HG03520 (cell line): ENCODE data around the gene RND1.

ENCODE experiments used
- ATAC-seq: cut with Tn5 transposase; IDR thresholded peaks from one replicate; pipeline ENCODE4 v1.9.1; 2021; ENCODE audit warnings: mild to moderate bottlenecking, moderate library complexity; ENCODE audit not compliant: unreplicated experiment

RND1 gene

DNA sequence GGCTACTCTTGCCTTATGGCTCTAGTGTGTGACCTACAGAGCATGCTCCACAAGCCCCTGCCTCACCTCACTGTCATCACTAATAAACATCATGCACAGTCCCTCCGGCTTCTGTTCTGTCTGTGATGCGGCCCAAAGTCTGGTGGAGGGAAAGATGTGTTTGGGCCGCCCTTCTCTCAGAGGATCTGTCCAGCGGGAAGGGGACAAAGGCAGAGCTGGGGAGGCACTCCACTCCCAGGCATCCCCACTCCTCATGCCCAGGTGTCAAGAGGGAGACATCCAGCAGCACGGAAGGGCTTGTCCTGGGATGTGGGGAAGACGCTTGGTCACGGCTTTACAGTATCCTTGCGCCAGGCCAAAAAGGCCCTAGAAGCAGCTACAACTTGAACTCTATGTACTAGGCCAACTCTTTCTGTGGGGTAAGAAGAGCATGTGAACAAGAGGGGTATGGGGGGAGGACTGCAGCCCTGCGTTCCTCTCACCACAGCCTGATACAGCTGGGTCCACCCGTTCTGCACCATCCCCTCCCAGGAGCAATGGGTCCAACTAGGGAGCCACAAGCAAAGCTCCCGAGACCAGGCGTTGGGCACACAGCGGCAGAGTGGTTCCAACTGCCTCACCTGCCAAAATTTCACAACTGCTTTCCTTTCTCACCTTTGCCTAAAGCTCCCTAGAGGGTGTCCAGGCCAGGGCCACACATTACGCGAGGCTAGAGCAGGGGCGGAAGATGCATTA is 36.7 kb downstream of the RND1 start:
- ATAC-seq = no peak

DNA sequence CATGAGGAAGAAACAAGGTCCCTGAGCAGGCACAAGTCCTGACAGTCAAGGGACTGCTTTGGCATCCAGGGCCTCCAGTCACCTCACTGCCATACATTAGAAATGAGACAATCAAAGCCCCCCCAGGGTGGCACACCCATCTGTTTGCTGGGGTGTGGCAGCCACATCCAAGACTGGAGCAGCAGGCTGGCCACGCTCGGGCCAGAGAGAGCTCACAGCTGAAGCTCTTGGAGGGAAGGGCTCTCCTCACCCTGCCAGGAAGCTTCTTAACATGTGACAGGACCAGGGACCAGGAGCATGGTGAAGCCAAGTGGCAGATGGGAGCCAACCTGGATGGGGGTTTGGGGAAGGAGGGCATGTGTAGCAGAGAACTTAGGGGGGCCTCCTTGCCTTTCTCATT is 37.4 kb downstream of the RND1 start:
- no peak for ATAC-seq

DNA sequence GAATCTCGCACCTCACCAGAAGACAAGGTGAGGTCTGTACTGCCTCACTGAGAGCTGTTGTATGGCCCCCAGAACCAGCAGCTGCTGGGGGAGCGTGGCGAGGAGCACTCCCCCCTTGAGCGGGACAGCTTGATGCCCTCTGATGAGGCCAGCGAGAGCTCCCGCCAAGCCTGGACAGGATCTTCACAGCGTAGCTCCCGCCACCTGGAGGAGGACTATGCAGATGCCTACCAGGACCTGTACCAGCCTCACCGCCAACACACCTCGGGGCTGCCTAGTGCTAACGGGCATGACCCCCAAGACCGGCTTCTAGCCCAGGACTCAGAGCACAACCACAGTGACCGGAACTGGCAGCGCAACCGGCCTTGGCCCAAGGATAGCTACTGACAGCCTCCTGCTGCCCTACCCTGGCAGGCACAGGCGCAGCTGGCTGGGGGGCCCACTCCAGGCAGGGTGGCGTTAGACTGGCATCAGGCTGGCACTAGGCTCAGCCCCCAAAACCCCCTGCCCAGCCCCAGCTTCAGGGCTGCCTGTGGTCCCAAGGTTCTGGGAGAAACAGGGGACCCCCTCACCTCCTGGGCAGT is 38.1 kb downstream of the RND1 start:
- no peak for ATAC-seq

DNA sequence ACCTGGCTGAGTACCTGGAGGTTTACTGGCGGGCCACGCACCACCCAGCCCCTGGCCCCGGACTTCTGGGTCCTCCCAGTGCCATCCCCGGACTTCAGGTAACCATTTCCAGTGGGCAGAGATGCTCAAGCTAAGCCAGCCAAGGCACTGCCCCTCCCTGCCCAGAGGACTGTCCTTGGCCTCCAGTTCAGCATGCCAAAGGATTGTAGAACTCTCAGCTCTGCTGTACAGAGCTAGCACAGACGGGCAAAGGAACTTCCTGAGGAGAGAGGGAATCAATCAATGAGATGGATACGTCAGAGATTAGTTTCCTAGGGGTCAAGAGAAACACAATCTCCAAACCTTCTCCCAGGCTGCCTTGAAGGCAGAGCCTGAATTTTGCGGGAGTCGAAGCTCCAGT is 38.6 kb downstream of the RND1 start:
- no peak for ATAC-seq

DNA sequence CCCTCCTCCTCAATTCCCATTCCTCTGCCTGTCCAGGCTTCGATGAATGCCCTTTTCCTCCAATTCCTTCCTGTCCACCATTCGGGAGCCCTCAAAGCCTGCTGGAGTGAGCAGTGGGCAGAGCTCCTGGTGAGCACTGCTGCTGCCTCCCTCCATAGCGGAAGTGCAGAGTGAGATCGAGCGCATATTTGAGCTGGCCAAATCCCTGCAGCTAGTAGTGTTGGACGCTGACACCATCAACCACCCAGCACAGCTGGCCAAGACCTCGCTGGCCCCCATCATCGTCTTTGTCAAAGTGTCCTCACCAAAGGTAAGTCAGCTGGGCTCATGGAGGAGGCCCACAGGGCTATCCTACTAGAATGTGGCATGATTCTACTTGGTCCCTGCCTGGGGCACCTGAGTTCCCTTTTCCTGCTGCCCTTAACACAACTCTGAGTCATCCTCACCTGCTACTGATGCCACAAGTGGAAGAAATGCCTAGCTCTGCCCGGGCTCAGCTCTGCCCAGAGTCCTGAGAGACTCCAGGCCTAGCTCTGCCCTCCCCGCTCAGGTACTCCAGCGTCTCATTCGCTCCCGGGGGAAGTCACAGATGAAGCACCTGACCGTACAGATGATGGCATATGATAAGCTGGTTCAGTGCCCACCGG is 39.3 kb downstream of the RND1 start:
- ATAC-seq = no peak

DNA sequence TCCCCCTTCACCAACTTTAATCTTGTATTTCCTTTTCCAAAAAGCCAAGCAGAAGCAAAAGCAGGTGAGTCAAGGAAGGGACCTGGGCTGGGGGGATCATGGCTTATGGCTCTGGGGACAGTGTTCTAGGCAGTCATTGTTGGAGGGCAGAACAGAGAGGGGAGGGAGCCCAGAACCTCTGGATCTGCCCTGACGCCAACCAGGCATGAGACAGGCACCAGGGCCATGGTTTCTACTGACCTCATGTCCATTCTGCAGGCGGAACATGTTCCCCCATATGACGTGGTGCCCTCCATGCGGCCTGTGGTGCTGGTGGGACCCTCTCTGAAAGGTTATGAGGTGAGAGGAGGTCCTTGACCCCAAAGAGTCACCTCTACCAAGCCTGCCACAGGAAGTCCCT is 40.8 kb downstream of the RND1 start:
- ATAC-seq = no peak

DNA sequence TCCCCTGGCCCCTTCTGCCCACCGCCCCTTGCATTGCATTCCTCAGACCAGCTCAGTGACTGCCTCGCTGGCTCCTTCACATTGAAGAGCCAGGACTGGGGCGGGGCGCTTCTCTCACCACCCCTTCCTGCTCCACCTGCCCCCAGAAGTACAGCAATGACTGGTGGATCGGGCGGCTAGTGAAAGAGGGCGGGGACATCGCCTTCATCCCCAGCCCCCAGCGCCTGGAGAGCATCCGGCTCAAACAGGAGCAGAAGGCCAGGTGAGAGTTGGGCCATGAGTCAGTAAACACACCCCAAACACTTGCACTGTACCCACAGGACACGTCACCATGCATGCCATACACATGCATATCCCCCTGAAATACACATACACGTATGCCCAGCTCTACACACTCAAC is 41.6 kb downstream of the RND1 start:
- ATAC-seq = no peak

DNA sequence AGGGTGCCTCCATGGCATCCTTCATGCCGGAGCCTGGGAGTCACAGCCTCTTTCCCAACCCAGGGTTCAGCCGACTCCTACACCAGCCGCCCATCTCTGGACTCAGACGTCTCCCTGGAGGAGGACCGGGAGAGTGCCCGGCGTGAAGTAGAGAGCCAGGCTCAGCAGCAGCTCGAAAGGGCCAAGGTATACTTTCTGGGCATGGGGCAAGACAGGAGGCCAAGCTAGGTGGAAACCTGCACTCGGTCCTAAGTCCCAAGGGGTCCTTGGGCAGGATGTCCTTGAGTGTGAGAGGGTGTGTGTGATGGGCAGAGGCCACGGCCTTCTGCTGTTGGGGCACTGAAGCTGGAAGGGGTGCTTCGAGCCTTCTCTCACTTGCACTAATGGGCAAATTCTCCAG is 42.4 kb downstream of the RND1 start:
- ATAC-seq = no peak

DNA sequence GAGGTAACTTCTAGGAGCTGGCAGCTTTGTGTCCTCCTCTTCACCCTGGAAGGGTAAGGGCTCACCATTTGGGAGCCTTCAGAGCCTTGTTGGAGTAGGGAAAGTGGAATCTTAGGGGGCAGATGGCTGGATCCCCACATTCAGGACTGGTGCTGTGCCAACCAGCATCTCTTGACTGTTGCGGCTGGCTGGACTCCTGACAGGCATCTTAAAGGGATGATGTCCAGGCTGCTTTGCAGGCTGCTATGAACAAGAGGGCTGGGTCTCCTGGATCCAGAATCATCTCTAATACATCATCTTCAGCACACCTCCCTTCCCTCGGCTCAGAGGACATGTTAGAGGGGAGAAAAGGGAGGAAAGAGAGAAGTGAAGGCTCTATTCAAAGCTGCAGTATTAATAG is 43.0 kb downstream of the RND1 start:
- ATAC-seq = no peak

DNA sequence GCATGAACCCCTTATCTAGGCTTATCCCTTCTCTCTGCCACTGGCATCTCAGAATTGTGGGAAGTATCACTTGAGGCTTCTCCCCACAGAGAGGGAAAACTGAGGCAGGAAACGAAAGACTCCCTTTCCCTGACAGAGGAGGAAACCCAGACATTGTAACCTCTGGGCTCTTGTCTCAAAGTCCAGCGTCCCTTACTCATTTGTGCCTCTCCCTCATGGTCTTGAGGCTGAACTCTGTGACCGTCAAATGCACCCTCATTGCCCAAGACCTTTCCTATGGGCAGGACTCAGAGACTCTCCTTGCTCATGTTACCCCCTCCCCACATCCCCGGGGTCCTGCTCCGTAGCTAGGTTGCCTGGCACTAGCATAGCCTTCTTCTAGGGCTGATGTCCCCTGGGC is 43.5 kb downstream of the RND1 start:
- no peak for ATAC-seq

DNA sequence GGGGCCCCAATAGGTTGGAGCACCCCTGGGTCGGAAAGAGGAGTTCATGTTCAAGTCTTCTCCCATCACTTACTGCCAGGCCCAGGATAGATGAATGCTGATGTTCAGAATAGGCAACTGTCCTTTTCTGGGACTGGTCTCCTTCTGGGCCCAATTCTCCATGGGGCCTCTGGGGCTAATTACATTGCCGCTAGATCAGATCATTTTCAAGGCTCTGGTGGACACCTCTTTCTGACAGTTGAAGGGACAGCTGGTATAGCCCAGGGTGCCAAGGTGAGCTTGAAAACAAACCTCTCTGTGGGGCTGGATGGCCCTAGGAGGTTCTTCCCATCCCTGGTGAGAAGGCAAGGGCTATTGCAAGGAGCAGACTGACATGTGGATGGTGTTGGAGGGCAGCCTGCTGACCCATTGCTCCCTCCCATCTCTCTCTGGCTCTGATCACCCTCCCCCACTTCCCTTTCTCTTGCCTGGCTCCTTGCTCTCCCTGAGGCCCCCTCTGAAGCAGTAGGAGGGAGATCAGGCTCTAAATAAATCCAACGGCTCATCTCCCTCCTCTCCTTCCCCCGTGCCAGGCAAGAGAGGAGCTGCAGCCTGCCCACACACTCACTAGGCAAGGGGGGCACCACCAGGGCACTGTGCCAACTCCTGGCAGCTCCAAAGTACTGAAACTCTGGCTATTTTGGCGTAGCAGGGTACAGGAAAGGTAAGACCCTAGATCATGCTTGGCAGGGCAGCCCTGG is 45.5 kb downstream of the RND1 start:
- no peak for ATAC-seq

DNA sequence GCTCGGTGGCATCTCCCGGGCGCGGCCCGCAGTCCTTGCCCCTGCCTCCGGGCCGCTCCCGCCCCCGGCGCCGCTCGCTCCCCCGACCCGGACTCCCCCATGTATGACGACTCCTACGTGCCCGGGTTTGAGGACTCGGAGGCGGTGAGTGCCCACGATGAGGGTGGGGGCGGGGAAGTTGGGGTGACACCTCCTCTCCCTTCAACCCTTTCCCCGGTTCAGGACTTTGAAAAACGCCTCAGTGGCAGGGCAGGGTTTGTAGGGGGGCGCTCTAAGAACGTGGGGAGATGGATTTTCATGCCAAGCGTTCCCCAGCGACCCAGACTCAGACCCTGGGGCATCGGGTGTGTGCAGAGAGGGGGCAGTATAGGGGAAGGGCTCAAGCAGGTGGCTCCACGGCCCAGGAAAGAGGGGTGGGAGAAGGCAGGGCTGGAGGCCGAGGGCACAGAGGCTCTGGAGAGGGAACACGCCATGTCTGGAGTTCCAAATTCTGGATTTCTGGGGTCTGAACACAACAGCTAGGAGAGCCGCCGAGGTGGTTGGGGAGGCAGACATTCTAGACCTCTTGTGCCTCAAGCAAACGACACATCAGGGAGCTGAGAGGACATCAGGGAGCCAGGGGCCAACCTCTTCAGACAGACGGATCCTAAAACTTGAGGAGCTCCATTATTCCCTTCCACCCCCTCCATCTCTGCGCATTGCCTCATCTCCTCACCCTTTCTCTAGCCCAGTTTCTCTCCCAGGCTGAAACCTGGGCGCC is 46.7 kb downstream of the RND1 start:
- ATAC-seq = no peak

DNA sequence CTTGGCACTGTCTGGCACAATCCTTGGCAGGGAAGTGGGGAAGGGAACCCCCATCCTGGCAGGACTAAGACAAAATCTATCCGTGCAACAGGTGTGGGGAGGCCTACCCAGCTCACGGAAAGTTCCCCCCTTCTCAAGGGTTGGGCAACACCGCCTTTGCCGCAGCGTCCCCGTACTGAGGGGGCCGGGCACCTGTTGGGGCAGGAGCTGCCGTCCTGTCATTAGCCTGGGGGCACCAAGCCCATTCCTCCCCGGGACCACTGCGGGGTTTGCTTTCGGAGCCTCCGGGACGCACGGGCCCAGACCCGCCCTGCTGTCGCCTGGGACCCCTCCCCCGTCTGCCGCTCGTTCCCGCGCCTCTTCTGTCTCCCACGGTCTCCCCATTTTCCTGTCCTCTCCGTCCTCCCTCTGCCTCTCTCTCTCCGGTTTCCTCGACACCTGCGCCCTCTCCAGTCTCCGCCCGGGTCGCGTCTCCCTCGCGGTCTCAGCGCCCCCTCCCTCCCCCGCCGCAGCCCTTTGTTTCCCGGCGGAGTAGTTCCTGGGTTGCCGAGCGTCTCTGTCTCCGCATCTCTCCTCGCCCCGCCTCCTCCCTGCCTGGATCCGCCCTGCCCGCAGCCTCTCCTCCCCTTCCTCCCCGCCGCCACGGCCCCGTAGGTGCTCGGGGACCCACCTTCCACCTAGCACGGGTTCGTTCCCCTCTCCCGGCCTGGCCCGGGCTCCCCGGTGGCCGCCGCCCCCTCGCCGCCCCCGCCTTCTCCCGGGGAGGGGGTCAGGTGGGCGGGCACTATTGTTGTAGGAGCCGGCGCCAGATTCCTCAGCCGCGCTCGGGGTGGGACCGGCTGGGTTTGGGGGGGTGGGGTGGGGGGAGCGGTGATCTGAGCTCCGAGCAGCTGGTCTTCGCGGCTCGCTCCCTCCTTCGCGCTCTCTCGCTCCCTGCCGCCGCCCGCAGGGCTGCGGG is 47.5 kb downstream of the RND1 start, which contains the start of gene CACNB3:
CACNB3 (plus strand) TSS at position 624 of the 958 bp plus-strand sequence. CDS start 434 bp downstream, outside the sequence.
- no peak for ATAC-seq

DNA sequence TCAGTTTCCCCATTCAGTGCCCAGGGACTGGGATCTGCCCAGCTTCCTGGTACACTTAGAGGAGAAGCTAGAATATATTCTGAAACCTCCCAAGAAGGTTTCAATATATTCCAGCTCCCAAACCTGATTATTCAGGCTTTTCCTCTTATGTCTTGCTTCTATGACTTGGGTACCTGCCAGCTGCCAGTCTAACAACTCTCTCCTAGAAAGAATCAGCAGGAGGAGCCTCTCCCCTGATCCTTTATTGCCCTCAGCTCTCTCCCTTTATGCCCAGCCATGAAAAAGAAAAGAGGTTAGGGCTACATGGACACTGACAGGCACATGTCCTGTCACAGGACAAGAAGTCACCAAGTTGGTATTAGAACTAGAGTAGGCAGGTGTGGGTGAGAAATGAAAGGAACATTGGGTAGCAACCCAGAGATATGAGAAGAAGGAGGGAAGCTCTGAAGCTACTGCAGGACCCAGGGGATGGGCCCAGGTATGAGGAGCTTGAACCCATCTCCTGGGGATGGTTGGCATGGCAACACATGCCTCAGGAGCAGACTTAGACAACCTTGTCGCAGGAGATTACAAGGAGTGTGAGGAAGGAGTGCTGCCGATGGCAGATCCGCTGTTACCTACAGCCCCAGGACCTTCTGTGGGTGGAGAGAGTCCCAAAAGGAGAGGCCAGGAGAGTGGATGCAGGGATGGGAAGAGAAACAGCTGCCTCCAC is 49.4 kb downstream of the RND1 start:
- no peak for ATAC-seq

DNA sequence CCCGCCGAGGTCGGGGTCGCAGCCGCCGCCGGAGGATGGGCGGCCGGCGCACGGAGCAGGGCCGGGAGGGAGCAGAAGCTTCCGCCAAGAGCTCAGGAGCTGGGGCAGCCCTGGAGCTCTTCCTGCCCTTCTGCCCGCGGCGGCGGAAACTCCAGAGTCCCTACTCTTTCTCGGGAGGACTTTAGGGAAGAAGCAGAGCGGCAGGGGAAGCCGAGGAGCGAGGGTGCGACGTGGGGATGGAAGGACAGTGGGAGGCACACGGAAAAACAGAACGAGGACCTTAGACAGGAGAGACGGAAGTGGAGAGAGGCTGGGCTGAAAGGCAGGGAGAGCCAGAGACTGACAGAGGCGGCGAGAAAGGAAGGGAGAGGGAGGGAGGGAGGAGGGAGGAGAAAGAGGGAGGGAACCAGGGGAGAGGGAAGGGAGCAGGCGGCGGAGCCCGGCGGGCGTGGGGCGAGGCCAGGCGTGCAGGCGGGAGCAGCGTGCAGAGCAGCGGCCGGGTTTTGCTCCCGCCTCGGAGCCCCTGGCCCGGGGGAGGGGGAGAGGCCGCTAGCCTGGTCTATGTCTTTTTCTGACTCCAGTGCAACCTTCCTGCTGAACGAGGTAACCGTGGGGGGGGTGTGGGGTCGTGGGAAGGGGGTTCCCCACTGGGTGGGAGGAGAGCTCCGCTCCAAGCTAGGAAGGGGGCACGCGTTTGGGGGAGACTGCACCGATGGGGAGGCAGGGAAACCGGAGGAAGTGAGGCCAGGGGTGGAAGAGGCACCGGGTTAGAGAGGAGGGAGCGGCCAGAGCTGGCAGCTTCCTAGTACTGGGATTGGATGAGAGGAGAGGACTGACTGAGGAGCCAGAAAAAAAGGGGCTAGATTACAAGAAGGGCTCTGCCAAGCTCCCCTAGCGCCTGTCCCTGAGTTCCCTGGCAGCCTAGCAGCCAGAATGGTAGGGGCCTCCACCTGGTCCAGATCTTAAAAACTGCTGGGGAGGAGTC is 50.3 kb downstream of the RND1 start:
- ATAC-seq = no peak

DNA sequence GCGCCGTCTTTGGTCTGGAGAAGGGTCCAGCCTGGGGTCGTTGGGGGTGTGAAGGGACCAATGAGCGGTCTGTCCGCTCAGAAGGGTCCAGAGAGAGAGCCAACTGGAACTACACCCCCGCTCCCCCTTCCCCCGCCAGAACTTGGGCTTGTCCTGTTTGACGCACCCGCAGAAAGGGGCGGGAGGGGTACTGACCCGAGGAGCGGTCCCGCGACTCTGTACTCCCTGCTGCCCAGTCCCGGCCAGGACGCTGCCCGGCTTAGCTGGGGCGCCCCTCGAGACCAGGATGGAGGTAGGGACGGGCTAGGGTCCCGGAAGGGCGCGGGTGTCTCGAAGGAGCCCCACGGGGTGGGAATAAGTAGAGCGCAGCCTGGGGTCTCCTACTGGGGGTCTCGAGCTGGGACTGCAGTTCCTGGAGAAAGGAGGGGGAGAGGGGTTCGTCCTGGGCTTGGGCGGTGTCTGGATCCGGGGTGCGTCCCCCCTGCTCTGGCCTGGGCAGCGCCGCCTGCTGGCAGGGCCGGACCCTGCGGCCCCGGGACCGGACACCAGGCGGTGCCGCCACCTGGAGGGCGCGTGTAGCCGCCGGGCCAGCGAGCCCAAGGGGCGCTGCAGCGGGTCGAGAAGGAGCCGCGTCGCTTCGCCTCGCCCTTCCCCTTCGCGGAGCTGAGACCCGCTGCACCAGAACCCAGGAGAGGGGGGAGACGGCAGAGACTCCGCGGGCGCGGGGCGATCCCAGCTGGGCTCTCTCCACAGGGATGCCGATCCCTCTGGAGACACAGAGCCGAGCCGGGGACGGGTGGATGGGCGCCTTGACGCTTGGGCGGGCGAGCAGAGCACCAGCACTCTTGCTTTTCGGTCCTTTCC is 51.2 kb downstream of the RND1 start:
- ATAC-seq = peak; percentile 70
